ENCODE results near the gene EEF1A1.
"Not testable (repeated sequence)": the region's sequence is repeated elsewhere in the genome, so short reads cannot be mapped to it uniquely, and the experiment has no call there.

Gene EEF1A1

DNA sequence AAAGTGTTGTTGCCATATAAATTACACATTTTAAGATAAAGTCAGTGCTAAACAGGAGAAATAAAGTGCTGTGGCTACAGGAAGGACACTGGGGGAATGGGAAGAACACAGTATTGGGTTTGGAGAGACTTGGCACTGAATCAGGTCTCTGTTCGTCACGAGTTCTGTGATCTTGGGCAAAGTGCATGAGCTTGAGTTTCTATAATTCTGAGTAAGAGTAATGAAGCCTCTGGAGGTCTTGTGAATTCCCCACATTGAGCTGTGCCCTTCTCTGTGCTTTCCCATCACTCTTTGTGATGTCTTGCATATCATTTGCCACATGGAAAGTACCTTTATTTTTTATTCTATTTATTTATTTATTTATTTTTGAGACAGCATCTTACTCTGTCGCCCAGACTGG lies 16.8 kb upstream of the EEF1A1 start:
- no peak for DNase-seq (ENCODE audit: low spot score)

DNA sequence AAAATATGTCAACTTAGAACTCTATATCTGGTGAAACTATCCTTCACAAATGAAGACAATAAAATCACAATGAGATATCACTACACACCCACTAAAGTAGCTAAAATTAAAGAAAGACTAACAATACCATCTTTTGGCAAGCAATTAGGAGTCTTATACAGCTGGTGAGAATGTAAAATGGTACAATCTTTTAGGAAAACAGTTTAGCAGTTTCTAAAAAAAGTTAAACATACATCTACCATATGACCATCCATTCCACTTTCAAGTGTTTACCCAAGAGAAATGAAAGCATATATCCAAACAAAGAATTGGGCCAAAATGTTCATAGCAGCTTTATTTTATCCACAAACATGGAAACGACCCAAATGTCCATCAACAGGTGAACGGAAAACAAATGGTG lies 13.8 kb upstream of the EEF1A1 start:
- no peak for DNase-seq (ENCODE audit: low spot score)

DNA sequence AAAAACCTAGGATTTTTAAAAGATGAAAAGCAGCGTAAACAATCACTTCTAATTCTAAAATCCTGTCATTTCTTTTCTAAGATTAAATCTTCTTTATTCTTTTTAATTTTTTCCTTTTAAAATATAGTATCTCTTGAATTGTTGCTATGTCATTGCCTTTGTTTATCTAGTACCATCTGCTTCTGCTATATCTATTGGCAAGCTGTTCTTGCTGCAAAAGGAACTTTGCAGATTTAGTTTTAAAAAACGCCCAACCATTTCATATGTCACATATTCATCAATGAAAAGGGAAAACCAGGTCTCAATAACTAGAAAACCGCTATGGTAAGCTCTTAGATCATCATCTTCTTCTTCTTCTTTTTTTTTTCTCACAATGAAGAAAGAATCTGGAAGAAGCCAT lies 11.5 kb upstream of the EEF1A1 start:
- DNase-seq (ENCODE audit: low spot score), result no peak

DNA sequence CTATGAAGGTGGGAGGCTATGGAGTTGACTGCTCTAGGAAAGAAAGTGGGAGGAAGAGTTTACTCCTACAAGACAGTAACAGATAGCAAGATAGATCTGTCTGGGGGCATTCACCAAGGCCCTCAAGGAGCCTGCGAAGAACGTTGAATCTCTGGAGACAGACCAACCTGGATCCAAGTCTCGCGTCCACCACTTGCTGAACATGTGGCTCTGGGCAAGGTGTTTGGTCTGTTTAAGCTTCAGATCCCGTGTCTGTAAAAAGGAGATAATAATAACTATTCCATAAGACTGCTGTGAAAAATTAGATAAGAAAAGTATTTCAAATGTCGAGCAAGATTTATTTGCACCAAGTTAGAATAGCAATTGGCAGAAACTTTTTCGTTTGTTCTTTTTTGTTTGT lies 8.1 kb upstream of the EEF1A1 start:
- DNase-seq (ENCODE audit: low spot score), result no peak

DNA sequence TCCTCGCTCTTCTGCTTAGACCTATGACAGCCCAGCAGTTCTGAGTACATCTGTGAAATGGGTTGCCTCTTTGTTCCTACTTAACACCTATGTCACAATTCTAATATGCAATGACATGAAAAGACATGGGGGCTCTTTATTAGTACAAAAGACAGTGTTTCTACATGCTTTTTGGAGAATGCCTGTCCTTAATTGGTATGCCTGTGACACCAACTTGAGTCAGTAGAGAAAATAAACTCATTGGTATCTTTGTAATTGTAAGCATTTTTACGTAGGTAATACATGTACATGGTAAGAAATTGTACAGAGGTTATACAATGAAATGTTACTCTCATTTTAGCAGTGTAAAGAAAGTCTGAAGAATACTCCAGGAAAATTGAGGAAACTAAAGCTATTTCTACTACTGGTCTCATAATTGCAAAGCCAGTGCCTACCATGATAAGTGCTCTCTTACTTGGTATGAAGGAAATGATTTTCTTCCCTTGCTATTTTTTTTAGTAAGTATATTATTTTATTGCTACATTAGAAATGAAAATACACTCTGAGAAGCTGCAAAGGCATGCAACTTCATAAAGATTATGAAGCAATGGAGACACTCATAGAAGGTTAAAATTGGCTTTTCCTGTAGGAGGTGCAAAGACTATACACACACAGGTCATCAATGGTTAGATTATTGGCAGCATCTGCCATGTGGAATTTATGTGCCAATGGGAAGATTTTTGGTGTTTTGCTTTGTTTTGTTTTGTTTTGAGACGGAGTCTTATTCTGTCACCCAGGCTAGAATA lies 4.9 kb upstream of the EEF1A1 start:
- DNase-seq (ENCODE audit: low spot score), result no peak

DNA sequence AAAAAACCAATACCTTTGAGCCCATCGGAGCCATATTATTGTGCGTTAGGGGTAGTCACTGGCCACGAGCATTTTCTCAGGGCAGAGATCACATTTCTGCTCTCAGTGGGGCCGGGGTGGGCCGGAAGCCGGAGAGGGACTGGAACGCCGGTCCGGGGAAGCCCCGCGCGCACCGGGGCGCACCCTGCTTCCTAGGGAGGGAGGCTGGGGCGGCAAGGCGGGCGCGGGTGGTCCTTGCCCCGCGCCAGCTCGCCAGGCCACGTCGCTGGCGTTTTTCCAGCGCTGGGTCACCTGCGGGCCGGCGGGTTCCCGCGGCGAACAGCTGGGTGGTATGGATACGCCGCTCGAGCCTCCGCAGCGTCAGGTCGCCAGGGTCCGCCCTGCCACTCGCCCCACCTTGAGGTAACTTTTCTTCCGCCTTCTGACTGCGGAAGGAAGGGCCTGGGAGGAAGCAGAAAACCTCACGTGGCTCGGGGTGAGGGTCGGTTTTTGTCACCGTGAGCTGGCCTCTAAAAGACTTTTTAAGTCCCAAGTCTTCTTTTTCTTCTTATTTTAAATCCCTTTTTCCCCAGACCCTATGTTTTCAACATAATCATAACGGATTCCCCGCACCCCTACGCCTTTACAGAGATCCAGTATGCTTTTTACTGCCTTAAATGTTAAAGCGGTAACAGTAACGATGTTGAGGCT lies 2.7 kb upstream of the EEF1A1 start:
- DNase-seq (ENCODE audit: low spot score), result peak; percentile 90

DNA sequence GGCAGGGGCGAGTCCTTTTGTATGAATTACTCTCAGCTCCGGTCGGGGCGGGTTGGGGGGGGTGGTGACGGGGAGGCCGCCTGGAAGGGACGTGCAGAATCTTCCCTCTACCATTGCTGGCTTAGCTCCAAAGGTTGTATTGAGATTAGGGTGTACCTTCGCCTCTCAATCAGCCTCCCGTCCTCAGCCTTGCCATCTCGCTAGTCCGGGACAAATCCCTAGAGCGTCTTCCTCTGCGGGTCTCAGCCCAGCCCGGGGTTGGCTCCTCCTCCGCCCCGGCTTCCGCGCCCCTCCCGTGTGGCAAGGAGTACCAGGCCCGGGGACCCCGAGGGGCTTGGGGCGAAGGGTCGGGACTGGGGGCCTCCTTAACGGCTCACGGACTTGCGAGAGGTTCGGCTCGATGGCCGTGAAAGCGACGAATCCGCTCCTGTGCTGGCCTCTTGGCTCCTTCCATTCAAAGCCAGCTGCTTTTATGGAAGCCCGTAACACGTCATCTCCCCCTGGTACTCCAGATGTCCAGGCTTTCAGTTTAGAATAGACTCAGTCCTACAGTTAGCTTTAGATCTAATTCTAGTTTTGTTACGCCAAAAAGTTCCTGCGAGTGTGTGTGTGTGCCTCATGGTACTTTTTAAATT lies 636 bp upstream of the EEF1A1 start:
- peak; percentile 85 for DNase-seq (ENCODE audit: low spot score)

DNA sequence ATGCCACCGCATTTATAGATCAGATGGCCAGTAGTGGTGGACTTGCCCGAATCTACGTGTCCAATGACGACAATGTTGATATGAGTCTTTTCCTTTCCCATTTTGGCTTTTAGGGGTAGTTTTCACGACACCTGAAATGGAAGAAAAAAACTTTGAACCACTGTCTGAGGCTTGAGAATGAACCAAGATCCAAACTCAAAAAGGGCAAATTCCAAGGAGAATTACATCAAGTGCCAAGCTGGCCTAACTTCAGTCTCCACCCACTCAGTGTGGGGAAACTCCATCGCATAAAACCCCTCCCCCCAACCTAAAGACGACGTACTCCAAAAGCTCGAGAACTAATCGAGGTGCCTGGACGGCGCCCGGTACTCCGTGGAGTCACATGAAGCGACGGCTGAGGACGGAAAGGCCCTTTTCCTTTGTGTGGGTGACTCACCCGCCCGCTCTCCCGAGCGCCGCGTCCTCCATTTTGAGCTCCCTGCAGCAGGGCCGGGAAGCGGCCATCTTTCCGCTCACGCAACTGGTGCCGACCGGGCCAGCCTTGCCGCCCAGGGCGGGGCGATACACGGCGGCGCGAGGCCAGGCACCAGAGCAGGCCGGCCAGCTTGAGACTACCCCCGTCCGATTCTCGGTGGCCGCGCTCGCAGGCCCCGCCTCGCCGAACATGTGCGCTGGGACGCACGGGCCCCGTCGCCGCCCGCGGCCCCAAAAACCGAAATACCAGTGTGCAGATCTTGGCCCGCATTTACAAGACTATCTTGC lies 725 bp downstream of the EEF1A1 start:
- DNase-seq (ENCODE audit: low spot score), result peak; percentile 73

DNA sequence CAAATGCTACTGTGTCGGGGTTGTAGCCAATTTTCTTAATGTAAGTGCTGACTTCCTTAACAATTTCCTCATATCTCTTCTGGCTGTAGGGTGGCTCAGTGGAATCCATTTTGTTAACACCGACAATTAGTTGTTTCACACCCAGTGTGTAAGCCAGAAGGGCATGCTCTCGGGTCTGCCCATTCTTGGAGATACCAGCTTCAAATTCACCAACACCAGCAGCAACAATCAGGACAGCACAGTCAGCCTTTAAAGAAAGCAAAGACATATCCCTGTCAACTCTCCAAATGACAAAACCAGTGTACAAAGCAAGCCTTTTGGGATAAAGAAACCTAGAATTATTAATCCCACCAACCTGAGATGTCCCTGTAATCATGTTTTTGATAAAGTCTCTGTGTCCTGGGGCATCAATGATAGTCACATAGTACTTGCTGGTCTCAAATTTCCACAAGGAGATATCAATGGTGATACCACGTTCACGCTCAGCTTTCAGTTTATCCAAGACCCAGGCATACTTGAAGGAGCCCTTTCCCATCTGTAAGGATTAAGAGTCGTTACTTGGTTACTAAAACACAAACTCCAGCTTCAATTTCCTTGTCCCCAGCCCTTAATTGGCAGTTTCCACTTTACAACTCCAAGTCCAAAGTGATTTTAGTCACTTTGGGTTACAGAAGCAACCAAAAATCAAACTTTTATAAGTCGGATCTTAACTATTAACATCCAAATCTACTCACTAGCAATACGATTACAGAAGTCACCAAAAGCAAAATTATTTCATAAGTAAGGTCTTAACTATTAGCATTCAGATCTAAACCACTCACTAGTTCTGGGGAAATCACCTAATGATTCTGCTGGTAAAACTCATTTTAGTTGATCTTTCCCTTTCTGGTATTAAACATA lies 1.6 kb downstream of the EEF1A1 start:
- peak; percentile 39 for DNase-seq (ENCODE audit: low spot score)

DNA sequence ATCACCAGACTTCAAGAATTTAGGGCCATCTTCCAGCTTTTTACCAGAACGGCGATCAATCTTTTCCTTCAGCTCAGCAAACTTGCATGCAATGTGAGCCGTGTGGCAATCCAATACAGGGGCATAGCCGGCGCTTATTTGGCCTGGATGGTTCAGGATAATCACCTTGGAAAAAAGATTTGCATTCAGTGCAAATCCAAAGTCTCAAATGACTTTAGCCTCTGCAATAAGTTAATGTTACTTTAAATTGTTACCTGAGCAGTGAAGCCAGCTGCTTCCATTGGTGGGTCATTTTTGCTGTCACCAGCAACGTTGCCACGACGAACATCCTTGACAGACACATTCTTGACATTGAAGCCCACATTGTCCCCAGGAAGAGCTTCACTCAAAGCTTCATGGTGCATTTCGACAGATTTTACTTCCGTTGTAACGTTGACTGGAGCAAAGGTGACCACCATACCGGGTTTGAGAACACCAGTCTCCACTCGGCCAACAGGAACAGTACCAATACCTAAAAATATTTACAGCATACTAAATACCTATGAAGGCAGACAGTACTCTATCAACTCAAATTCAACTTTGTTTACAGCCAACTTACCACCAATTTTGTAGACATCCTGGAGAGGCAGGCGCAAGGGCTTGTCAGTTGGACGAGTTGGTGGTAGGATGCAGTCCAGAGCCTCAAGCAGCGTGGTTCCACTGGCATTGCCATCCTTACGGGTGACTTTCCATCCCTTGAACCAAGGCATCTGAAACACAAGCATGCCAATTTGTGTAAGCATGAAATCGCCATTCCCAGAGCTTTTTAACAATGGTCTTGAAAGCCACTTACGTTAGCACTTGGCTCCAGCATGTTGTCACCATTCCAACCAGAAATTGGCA lies 2.5 kb downstream of the EEF1A1 start:
- not testable (repeated sequence) for DNase-seq (ENCODE audit: low spot score)

DNA sequence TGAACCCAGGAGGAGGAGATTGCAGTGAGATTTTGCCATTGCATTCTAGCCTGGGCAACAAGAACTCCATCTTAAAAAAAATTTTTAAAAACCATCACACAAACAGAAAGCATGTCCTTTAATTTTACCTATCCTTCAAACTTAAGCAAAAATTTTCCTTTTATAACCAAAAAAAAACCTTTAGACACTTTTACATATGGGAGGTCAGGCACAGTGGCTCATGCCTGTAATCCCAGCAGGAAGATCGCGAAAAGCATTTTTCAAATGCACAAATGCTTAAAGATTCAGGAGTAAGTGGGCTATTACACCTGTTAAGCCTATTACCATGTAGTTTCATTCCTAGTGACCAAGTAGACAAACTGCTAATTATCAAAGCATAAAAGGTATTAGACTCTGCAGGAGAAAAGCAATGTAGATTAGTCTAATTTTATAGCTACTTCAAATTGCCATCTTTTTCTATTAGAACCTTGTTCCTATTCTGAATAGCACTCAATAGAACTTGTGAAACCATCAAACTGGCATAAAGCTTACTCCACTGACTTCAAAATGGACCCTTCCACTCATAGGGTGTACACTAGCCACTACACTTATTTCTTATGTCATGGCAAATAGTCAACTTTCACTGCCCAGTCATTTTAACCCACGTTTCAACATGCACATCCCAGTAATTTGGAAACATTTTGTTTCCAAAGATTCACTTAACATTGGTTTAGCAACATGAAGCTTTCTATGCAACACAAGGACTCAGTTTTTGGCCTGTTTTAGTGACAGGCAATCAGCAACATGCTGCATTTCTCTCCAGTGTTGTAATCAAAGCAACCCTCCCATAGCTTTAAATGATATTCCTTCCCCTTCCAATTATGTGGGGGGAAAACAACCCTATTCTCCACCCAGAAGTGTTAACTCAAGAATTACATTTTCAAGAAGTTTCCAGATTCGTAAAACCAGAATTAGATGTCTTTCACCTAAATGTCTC lies 4.0 kb downstream of the EEF1A1 start:
- peak; percentile 60 for DNase-seq (ENCODE audit: low spot score)

DNA sequence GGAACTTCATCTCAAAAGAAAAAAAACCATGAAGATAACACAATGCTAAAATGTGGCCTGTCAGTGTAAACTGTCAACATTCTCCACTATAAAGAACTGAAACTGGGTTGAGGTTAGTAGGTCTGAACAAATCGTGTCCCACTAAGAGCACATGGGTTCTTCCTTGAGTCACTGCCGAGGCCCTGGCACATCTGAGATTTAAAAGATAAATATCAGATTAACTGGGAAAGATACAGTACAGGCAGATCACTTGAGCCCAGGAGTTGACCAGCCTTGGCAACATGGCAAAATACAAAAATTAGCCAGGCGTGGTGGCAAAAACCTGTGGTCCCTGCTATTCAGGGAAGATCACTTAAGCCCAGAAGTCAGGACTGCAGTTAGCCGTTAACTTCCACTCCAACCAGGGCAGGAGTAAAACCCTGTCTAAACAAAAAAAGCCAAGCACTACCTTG lies 5.6 kb downstream of the EEF1A1 start:
- peak; percentile 69 for DNase-seq (ENCODE audit: low spot score)

DNA sequence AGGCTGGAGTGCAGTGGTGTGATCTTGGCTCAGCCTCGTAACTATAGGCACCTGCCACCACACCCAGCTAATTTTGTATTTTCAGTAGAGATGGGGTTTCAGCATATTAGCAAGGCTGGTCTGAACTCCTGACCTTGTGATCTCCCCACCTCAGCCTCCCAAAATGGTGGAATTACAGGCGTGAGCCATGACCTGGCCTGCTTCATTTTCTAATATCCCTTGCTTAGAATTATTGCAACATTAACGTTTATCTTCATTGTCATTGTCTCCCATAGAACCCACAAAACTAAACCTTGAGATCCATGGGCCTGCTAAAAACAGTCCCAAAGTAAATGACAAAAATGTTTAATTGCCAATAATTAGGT lies 6.1 kb downstream of the EEF1A1 start:
- peak; percentile 71 for DNase-seq (ENCODE audit: low spot score)

DNA sequence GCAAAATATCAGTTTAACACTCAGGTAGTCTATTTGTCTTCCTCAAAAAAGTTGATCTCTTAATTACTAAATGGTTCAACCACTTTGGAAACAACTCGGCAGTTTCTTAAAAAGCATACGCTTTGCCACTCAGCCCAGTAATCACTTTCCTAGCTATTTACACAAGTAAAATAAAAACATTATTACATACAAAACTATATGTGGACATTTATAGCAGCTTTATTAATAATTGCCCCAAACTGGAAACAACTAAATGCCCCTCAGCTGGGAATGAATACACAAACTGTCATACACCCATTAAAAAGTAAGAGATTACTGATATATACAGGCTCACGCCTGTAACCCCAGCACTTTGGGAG lies 7.4 kb downstream of the EEF1A1 start:
- DNase-seq (ENCODE audit: low spot score), result peak; percentile 68

DNA sequence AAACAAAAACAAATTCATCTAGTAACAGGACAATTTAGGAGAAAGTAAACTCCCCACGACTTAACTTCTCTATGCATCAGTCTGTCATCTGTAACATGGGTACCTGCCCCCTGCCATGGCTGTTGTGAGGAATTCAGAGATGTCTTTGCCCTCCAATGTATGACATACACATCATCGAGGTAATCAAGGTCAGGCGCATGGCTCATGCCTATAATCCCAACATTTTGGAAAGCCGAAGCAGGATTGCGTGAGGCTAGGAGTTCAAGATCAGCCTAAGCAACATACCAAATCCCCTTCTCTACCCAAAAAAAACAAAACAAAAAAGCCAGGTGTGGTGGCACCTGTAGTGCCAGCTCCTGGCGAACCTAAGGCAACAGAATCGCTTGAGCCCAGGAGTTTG lies 9.0 kb downstream of the EEF1A1 start:
- peak; percentile 59 for DNase-seq (ENCODE audit: low spot score)

DNA sequence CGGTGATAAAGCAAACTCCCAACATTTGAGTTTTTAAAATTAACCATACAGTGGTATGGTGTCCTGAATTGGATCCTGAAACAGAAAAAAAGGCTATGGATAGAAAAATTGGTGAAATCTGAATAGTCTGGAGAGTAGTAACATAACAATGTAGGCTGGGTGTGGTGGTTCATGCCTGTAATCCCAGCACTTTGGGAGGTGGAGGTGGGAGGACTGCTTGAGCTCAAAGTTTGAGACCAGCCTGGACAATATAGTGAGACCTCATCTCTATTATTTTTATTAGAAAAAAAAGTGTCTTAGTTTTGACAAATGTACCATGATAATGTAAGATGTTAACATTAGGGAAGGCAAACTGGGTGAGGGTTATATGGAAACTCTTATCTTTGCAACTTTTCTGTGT lies 11.0 kb downstream of the EEF1A1 start:
- no peak for DNase-seq (ENCODE audit: low spot score)

DNA sequence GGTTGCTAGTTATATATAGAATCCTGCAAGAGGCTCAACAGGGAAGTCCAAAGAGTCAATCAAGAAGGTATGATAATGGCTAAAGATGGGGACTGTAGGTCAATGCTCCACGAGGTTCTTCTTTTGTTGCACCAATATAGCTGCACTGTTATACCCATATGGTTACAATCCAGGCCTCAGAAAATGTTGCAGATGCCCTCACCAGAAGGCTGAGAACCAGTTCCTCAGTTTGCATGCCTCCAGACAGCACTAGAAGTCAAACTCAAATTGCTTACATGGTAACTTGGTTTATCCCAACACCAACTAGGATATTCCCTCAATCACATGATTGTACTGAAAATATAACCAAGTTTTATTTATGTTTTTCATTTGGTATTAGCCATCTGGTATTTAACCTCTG lies 12.1 kb downstream of the EEF1A1 start:
- peak; percentile 44 for DNase-seq (ENCODE audit: low spot score)

DNA sequence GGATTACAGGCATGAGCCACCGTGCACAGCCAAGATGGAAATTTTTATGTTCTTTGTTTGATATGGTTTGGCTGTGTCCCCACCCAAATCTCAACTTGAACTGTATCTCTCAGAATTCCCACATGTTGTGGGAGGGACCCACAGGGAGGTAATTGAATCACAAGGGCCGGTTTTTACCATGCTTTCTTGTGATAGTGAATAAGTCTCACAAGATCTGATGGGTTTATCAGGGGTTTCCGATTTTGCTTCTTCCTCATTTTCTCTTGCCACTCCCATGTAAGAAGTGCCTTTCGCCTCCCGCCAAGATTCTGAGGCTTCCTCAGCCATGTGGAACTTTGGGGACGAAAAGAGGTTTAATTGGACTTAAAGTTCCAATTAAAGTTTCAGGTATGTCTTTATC lies 14.6 kb downstream of the EEF1A1 start:
- no peak for DNase-seq (ENCODE audit: low spot score)

DNA sequence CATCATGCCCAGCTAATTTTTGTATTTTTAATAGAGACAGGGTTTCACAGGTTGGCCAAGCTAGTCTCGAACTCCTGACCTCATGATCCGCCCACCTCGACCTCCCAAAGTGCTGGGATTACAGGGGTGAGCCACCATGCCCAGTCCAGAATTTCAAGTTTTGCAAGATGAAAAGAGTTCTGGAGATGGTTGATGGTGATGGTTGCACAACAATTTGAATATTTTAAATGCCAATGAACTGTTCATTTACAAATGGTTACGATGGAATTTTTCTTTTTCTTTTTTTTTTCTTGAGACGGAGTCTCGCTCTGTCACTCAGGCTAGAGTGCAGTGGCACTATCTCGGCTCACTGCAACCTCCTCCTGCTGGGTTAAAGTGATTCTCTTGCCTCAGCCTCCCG lies 15.1 kb downstream of the EEF1A1 start:
- DNase-seq (ENCODE audit: low spot score), result not testable (repeated sequence)
